GM12878 (cell line): ENCODE results near the gene NDUFV1. TPM values are rescaled to one million over a fixed set of nuclear protein-coding genes. Genes with fewer than 3 reads are reported as not detected.

Experiments
- ATAC-seq: fragments of 200-7000 bp; cut with Tn5 transposase; 3 replicates; pipeline ENCODE4 v1.9.1; 2020; ENCODE audit warnings: mild to moderate bottlenecking, moderate library complexity
- BruUV-seq: library from RNA; stranded (reverse); fragments of 400-500 nt; replicated peaks from 2 replicates; lab custom pipeline; 2021; lab: Mats Ljungman, UMichigan
- CTCF ChIA-PET: fragments of 300-600 bp; sonication (Branson Sonifier 250); formaldehyde crosslinking; extraction: SDS; loops from one replicate; lab custom pipeline; 2021; ENCODE audit warnings: inconsistent platforms; lab: Yijun Ruan, JAX
- POLR2A ChIA-PET: fragments of 350-600 bp; formaldehyde crosslinking; extraction: SDS; loops from one replicate; lab custom pipeline; 2021; ENCODE audit warnings: inconsistent platforms; lab: Charles Lee
- RAD21 ChIA-PET: fragments of 300-600 bp; sonication (Branson Sonifier 250); formaldehyde crosslinking; loops from one replicate; lab custom pipeline; 2023; ENCODE audit warnings: antibody characterized with exemption; ENCODE audit not compliant: unreplicated experiment; lab: Charles Lee
- SMC1A ChIA-PET: fragments of 300-600 bp; sonication (Branson Sonifier 250); formaldehyde crosslinking; loops from one replicate; lab custom pipeline; 2023; ENCODE audit not compliant: unreplicated experiment, uncharacterized antibody; lab: Charles Lee
- DNase-seq: peaks from one replicate; pipeline ENCODE4 v3.0.0-alpha.2; 2011; ENCODE audit warnings: low read depth, low spot score
- FAIRE-seq: peaks from 3 replicates; lab custom pipeline; 2011; peaks lifted over from hg19 to GRCh38; lab: Jason Lieb, UNC
- H2AFZ ChIP-seq: 2 replicates; pipeline ENCODE4 v1.6.0; 2011; ENCODE audit warnings: low read depth, low read length, control low read depth; ENCODE audit not compliant: control insufficient read depth
- H3K27ac ChIP-seq: 2 replicates; pipeline ENCODE4 v1.5.1; 2011; ENCODE audit warnings: control low read depth; ENCODE audit not compliant: control insufficient read depth, insufficient read depth
- H3K27me3 ChIP-seq, 2 experiments: replicated peaks in 1 of 2; 2 replicates each; pipeline versions ENCODE4 v1.6.0 to v1.6.1; 2011; ENCODE audit warnings: low read length in 1 of 2; ENCODE audit not compliant: control insufficient read depth in 2 of 2, insufficient read depth in 2 of 2
- H3K36me3 ChIP-seq, 2 experiments: 2 replicates each; pipeline ENCODE4 v1.5.1; 2011; ENCODE audit warnings: low read length in 1 of 2; ENCODE audit not compliant: control insufficient read depth in 2 of 2, insufficient read depth in 2 of 2
- H3K4me1 ChIP-seq: 2 replicates; pipeline ENCODE4 v1.6.1; 2011; ENCODE audit warnings: mild to moderate bottlenecking, low read length, moderate library complexity, mixed read lengths; ENCODE audit not compliant: control insufficient read depth, insufficient read depth
- H3K4me2 ChIP-seq: 2 replicates; pipeline ENCODE4 v1.6.0; 2011; ENCODE audit warnings: control low read depth; ENCODE audit not compliant: control insufficient read depth, insufficient read depth
- H3K4me3 ChIP-seq: fragments of 200-600 bp; sonication (generic); 2 replicates; pipeline ENCODE4 v1.5.1; 2016
- H3K79me2 ChIP-seq: 2 replicates; pipeline ENCODE4 v1.6.0; 2011; ENCODE audit warnings: low read length; ENCODE audit not compliant: control insufficient read depth, insufficient read depth
- H3K9ac ChIP-seq: 2 replicates; pipeline ENCODE4 v1.8.0; 2011; ENCODE audit warnings: low read length, control low read depth, mixed read lengths; ENCODE audit not compliant: control insufficient read depth, insufficient read depth
- H3K9me3 ChIP-seq: replicated peaks from 3 replicates; pipeline ENCODE4 v1.5.1; 2011; ENCODE audit warnings: mild to moderate bottlenecking, low read length; ENCODE audit not compliant: control insufficient read depth, insufficient read depth
- H4K20me1 ChIP-seq: 2 replicates; pipeline ENCODE4 v1.6.0; 2011; ENCODE audit not compliant: control insufficient read depth, insufficient read depth
- JUNB ChIP-seq: IDR thresholded peaks from 2 replicates; pipeline ENCODE4 v1.6.1; 2016; ENCODE audit warnings: antibody characterized with exemption, mild to moderate bottlenecking
- MXI1 ChIP-seq: fragments of 150-350 bp; IDR thresholded peaks from 2 replicates; pipeline ENCODE4 v1.6.1; 2011; ENCODE audit warnings: low read depth, mild to moderate bottlenecking, inconsistent platforms, low read length, improper control_type of control experiment
- MYB ChIP-seq: fragments of 150-350 bp; IDR thresholded peaks from 2 replicates; pipeline ENCODE4 v1.6.1; 2014; ENCODE audit warnings: mild to moderate bottlenecking, low read depth, low read length, borderline replicate concordance
- NR2C1 ChIP-seq: fragments of 450-650 bp; IDR thresholded peaks from 2 replicates; pipeline ENCODE4 v1.6.1; 2017; ENCODE audit warnings: antibody characterized with exemption, mild to moderate bottlenecking, moderate library complexity
- TCF12 ChIP-seq: IDR thresholded peaks from 2 replicates; pipeline ENCODE4 v1.6.1; 2011; ENCODE audit warnings: low read depth, mild to moderate bottlenecking, low read length
- YY1 ChIP-seq: IDR thresholded peaks from 2 replicates; pipeline ENCODE4 v1.6.1; 2011; ENCODE audit warnings: low read depth, mild to moderate bottlenecking, low read length
- WGBS: methylation state at CpG from one replicate; pipeline ENCODE4 v1.1.6; 2016; ENCODE audit warnings: low lambda C conversion rate; ENCODE audit not compliant: insufficient replicate concordance, insufficient coverage; ENCODE audit errors: missing lambda C conversion rate; 5-methylcytosine and 5-hydroxymethylcytosine counted together
- in situ Hi-C: fragments of 300-500 bp; cut with MboI; formaldehyde crosslinking; loops from 9 replicates; pipeline ENCODE4 v1.14.3; 2018; ENCODE audit warnings: mixed read lengths
- intact Hi-C: fragments of 100-400 bp; cut with micrococcal nuclease; formaldehyde crosslinking; loops from one replicate; pipeline ENCODE4 v1.14.2; 2022; ENCODE audit not compliant: unreplicated experiment
- polyA plus RNA-seq, 11 experiments: library from polyadenylated mRNA; depleted of rRNA in 4 of 11; unstranded in 6 of 11; stranded (reverse) in 5 of 11; fragments of >200 nt; fragmentation: Nextera tagmentation in 4 of 11; fragmentation: Illumina TruSeq in 1 of 11; extraction: Ambion mirVana in 4 of 11; extraction: Trizol in 1 of 11; gene quantifications; 1 replicate in 1 of 11; 2 replicates in 10 of 11; pipeline versions ENCODE4 v1.2.1 to v1.2.3, GENCODE V29; 2011 to 2016; ENCODE audit warnings: inconsistent platforms in 2 of 11, missing spikeins in 2 of 11, low read depth in 1 of 11
- total RNA-seq, 4 experiments: library from RNA; depleted of rRNA in 3 of 4; stranded (reverse); fragments of >200 nt in 3 of 4; fragmentation: Illumina TruSeq in 1 of 4; extraction: Trizol in 1 of 4; gene quantifications; 2 replicates each; pipeline versions ENCODE4 v1.2.1 to v1.2.3, GENCODE V29; 2013 to 2021
- TF ChIP-seq, protein P1 (sequence below): IDR thresholded peaks from 2 replicates; pipeline ENCODE4 v1.6.1; 2012; ENCODE audit warnings: mild to moderate bottlenecking, low read depth, low read length
- TF ChIP-seq, protein P2 (sequence below): IDR thresholded peaks from 2 replicates; pipeline ENCODE4 v1.6.1; 2012; ENCODE audit warnings: low read depth, low read length, improper control_type of control experiment
- TF ChIP-seq, protein P3 (sequence below): IDR thresholded peaks from 2 replicates; pipeline ENCODE4 v1.6.1; 2012; ENCODE audit warnings: low read depth, low read length, improper control_type of control experiment
- TF ChIP-seq, protein P4 (sequence below): fragments of 450-650 bp; IDR thresholded peaks from 2 replicates; pipeline ENCODE4 v1.6.1; 2017; ENCODE audit warnings: mild to moderate bottlenecking
- TF ChIP-seq, protein P5 (sequence below): fragments of 450-650 bp; IDR thresholded peaks from 2 replicates; pipeline ENCODE4 v1.6.1; 2017; ENCODE audit warnings: antibody characterized with exemption, mild to moderate bottlenecking, moderate library complexity

NDUFV1 gene
- total and polyA plus RNA-seq, 10 of the 15 experiments (the other 5 are each of a cell fraction or from before 2014, with no cell fraction given): 8.2 to 380 (median 231) TPM

DNA sequence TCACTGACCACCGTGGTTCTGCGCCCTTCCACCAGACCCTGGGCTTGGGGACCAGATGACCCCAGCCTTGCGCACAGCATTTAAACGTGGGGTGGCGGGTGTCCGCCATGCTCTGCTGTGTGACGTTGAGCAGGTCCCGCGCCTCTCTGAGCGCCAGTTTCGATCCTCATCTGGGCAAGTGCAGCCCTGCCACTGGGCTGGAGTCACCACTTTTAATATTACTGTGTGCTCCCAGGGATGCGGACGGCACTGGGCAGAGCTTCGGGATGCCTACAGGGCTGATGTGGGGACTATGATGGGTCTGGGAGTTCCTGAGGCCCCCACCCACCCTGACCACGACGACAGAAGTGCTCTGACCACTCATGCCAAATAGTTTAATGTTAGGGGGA is 24.2 kb downstream of the NDUFV1 start:
- H3K27ac ChIP-seq: peak overlapping the region; percentile 46; the same call in 1 of the 2 replicates
- peak overlapping the region; percentile 49 for H3K9ac ChIP-seq
- ChIA-PET SMC1A (interaction anchor here (0.8 to 6.4 kb wide), 7 partner anchors 18 to 72 kb away, joined by 3 to 52 read pairs (median 4); partner anchors contain the start of gene GSTP1), CTCF (interaction anchor here (1.1 to 6.4 kb wide), 8 partner anchors 16 to 61 kb away, joined by 3 to 64 read pairs (median 20); partner anchors contain the start of gene ACY3), RAD21 (interaction anchor here (1.0 to 5.1 kb wide), 13 partner anchors 15 to 193 kb away, joined by 3 to 38 read pairs (median 9); partner anchors contain the start of genes ACY3, GSTP1 and PTPRCAP), POLR2A (interaction anchor here (1.0 to 2.6 kb wide), 3 partner anchors 14 to 18 kb away, joined by 3 to 16 read pairs (median 6); partner anchors contain the start of gene ACY3)
- H3K4me1 ChIP-seq: peaks cover 15% of the 10 kb centered on the region
- TF ChIP-seq, protein P1, sequence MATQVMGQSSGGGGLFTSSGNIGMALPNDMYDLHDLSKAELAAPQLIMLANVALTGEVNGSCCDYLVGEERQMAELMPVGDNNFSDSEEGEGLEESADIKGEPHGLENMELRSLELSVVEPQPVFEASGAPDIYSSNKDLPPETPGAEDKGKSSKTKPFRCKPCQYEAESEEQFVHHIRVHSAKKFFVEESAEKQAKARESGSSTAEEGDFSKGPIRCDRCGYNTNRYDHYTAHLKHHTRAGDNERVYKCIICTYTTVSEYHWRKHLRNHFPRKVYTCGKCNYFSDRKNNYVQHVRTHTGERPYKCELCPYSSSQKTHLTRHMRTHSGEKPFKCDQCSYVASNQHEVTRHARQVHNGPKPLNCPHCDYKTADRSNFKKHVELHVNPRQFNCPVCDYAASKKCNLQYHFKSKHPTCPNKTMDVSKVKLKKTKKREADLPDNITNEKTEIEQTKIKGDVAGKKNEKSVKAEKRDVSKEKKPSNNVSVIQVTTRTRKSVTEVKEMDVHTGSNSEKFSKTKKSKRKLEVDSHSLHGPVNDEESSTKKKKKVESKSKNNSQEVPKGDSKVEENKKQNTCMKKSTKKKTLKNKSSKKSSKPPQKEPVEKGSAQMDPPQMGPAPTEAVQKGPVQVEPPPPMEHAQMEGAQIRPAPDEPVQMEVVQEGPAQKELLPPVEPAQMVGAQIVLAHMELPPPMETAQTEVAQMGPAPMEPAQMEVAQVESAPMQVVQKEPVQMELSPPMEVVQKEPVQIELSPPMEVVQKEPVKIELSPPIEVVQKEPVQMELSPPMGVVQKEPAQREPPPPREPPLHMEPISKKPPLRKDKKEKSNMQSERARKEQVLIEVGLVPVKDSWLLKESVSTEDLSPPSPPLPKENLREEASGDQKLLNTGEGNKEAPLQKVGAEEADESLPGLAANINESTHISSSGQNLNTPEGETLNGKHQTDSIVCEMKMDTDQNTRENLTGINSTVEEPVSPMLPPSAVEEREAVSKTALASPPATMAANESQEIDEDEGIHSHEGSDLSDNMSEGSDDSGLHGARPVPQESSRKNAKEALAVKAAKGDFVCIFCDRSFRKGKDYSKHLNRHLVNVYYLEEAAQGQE: no peak
- TF ChIP-seq, protein P2, sequence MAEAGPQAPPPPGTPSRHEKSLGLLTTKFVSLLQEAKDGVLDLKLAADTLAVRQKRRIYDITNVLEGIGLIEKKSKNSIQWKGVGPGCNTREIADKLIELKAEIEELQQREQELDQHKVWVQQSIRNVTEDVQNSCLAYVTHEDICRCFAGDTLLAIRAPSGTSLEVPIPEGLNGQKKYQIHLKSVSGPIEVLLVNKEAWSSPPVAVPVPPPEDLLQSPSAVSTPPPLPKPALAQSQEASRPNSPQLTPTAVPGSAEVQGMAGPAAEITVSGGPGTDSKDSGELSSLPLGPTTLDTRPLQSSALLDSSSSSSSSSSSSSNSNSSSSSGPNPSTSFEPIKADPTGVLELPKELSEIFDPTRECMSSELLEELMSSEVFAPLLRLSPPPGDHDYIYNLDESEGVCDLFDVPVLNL: no peak
- TF ChIP-seq, protein P3, sequence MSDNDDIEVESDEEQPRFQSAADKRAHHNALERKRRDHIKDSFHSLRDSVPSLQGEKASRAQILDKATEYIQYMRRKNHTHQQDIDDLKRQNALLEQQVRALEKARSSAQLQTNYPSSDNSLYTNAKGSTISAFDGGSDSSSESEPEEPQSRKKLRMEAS: no peak
- TF ChIP-seq, protein P4, sequence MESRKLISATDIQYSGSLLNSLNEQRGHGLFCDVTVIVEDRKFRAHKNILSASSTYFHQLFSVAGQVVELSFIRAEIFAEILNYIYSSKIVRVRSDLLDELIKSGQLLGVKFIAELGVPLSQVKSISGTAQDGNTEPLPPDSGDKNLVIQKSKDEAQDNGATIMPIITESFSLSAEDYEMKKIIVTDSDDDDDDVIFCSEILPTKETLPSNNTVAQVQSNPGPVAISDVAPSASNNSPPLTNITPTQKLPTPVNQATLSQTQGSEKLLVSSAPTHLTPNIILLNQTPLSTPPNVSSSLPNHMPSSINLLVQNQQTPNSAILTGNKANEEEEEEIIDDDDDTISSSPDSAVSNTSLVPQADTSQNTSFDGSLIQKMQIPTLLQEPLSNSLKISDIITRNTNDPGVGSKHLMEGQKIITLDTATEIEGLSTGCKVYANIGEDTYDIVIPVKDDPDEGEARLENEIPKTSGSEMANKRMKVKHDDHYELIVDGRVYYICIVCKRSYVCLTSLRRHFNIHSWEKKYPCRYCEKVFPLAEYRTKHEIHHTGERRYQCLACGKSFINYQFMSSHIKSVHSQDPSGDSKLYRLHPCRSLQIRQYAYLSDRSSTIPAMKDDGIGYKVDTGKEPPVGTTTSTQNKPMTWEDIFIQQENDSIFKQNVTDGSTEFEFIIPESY: peak; percentile 76; the same call in 1 of the 2 replicates
- TF ChIP-seq, protein P5, sequence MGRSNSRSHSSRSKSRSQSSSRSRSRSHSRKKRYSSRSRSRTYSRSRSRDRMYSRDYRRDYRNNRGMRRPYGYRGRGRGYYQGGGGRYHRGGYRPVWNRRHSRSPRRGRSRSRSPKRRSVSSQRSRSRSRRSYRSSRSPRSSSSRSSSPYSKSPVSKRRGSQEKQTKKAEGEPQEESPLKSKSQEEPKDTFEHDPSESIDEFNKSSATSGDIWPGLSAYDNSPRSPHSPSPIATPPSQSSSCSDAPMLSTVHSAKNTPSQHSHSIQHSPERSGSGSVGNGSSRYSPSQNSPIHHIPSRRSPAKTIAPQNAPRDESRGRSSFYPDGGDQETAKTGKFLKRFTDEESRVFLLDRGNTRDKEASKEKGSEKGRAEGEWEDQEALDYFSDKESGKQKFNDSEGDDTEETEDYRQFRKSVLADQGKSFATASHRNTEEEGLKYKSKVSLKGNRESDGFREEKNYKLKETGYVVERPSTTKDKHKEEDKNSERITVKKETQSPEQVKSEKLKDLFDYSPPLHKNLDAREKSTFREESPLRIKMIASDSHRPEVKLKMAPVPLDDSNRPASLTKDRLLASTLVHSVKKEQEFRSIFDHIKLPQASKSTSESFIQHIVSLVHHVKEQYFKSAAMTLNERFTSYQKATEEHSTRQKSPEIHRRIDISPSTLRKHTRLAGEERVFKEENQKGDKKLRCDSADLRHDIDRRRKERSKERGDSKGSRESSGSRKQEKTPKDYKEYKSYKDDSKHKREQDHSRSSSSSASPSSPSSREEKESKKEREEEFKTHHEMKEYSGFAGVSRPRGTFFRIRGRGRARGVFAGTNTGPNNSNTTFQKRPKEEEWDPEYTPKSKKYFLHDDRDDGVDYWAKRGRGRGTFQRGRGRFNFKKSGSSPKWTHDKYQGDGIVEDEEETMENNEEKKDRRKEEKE: no peak
- TF ChIP-seq YY1 (0 out of 2 replicates have a peak, but pooled peaks have one; percentile 17), TCF12 (no peak), JUNB (no peak), MXI1 (no peak), NR2C1 (no peak), MYB (no peak)
- in situ Hi-C loops: no loop called here
- no TSS peak for BruUV-seq
- H3K36me3 ChIP-seq: no peaks in the 10 kb centered on the region
- 57% methylated on average over 16 of the region's 16 CpGs for WGBS
- H3K79me2 ChIP-seq: no peaks in the 10 kb centered on the region
- peak overlapping the region; percentile 88 for H2AFZ ChIP-seq
- DNase-seq (no peak), FAIRE-seq (no peak), ATAC-seq (no peak)
- H3K4me2 ChIP-seq: peak overlapping the region; percentile 84
- H3K4me3 ChIP-seq: peak overlapping the region; percentile 71
- H4K20me1 ChIP-seq: no peaks in the 10 kb centered on the region
- H3K27me3 ChIP-seq: no peaks in the 10 kb centered on the region
- intact Hi-C loops: no loop called here
- H3K9me3 ChIP-seq: no peaks in the 10 kb centered on the region
